HG02840 (cell line): ENCODE data around the gene RUNX1.

Experiments
- ATAC-seq: cut with Tn5 transposase; IDR thresholded peaks from one replicate; pipeline ENCODE4 v1.9.1; 2021; ENCODE audit warnings: mild to moderate bottlenecking, moderate library complexity, moderate number of reproducible peaks; ENCODE audit not compliant: unreplicated experiment, low FRiP score

Gene RUNX1

DNA sequence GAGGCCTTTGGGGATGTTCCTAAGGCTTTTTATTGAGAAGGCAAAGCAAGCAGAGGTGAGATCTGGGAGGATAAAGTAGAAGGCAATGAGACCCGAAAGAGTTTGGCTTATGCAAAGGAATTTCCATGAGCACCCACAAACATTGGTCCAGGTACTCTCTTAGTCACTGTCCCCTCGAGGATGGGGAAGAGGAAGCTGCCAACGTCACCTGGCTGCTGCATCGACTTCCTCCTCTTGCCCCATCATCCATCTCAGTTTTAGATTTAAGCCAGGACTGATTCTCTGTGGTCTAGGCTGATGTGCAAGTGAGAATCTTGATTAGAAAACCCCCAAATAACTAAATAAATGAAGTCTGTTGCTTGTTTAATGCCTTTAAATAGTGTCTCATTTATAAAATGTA is 28.7 kb downstream of the RUNX1 start:
- no peak for ATAC-seq

DNA sequence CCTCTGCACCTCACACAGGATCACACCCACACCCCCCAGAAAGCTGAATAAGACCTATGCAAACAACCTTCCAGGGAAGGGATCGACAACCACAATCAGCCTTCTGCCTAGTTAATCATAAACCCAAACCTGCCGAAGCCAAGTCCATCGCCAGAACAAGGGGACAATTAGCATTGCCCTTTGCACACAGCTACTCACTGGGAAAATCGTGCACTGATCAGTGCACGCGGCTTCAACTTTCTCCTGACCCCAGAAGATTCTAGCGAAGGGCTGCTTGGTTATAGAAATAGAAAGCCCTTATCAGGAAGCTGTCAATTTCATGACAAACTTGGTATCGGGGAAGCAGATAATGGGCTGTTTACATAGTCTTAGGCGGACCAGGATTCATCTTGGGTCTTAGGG is 29.5 kb downstream of the RUNX1 start:
- no peak for ATAC-seq

DNA sequence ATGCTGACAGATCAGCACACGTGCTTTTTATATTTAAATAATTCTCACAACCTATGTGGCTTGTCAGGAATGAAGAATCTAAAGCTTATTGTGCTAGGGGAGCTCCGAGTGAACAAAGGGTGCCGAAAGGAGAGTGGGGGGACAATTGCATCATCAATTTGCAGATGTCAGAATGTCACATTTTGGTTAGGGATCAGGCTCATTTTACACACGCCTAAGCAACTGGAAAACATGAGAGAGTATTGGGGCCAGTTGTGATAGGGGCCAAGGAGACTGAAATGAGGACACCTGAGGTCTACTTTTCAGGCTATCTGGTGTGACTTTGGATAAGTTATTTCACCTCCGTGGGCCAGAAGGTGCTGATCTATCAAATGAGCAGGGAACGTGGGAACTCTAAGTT is 31.8 kb downstream of the RUNX1 start:
- ATAC-seq = no peak

DNA sequence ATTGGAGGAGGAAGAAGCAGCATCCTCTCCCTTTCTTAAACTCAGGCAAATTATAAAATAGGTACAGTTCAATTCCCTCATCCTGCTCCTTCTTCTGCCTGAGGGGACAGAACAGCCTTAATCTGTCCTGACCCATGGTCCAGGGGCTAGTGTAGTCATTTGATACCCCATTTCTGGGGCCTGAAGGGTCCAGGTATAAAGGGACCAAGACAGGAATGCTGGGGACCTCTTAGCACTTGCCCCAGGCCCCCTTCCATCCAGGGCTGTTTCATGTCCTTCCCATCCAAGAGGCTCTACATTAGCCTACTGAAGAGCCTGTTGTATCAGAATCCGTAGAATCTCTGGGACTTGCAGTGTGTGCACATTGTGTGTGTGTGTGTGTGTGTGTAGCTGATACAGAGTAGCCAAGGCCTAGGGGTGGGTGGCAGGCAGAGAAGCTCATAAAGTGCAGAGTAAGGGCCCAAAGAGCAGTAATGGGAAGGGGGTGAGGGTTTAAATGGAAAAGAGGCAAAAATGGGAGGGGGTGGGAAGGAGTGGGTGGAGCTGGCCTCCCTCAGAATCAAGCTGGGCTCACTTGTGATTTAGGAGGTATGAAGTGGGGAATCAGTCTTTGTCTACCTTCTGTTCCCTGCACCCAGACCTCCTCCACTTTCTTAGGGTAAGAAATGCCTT is 32.4 kb downstream of the RUNX1 start:
- ATAC-seq = no peak

DNA sequence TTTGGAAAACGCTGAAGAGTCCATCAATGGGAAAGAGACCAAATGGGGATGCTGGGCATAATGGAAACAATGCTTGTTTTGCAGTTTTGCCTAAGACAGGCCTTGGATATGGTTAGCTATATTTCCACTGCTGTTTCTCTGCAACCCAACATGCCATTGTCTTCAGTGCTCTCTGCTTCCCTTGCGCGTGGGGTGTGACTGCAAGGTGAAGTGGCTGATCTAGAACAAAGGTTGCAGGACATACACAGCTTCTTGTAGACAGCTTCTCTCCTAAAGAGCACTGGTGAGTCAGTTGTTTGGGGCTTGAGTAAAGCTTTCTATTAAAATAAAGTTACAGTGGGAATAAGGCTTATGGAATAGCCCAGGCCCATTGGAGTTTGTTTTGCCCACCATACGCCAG is 33.0 kb downstream of the RUNX1 start:
- ATAC-seq = no peak

DNA sequence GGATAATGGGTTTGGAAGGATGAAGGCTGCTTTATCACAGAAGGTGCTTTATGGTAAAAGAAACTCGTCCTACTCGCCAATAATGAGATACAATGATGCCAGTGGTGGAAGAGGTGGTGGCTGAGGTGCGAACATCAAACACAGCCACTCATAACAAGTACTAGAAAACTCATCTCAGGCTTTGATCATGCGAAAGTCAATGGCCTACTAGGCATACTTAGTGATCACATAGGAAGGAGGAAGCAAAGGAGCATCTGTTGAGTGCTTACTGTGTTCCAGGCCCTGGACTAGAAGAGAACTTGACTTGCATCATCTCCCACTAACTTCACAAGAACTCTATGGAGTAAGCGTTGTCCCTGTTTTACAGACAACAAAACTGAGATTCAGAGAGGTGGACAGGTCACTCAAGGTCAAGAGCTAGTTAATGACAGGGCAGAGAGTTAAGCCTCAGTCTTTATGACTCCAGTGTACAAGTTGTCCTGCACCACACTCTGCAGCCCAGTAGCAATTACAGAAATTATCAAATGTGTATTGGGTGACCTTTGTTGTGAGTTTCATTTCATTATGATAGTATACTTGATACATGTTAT is 33.6 kb downstream of the RUNX1 start:
- ATAC-seq = no peak

DNA sequence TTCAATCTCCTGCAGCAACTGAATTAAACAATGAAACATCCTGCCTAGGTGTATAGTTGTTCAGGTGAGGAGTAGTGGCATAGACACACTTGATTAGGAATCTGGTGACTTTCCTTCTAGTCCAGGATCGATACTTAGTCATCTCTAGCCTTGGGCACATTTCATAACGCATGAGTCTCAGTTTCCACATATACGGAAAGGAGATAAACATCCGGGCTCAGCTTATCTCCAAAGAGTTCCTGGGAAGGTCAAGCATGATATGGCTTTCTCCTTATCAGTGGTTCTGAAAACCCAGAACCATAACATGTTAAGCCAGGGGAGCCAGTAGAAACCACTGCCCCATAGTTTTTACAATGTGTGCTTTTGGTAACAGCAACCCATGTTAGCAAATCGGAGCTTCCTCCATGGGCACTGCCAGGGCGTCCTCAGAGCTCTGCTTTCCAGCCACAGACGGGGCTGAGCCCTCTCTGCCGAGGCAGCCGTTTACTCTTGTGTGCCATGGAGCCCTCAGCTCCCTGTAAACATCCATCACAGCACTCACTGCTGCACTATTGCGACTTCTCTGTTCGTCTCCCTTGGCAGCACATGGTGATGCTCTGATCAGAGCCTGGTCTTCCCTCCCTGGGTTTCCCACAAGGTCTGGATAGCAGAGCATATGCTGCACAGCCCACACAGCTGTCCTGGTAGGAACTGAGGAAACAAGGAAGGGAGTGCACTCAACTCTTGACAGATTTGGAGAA is 34.6 kb downstream of the RUNX1 start:
- no peak for ATAC-seq

DNA sequence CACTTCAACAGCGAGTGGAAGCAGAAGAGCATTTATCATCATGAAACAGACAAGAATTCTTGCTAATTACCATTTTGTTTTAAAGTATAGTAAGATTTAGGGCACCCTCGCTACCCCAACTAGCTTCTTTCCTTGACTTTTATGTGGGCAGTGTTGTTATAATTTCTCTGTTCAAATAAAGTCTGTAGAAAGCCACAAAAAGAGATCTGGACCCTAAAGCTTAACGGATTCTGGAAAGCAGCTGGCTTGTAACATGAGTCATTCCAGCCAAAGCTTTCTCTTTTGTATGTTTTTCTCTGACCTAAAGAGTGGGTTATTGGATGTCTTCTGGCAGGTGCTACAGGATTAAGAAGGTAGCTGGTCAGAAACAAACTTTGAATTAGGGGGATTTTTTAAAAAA is 37.4 kb downstream of the RUNX1 start:
- no peak for ATAC-seq

DNA sequence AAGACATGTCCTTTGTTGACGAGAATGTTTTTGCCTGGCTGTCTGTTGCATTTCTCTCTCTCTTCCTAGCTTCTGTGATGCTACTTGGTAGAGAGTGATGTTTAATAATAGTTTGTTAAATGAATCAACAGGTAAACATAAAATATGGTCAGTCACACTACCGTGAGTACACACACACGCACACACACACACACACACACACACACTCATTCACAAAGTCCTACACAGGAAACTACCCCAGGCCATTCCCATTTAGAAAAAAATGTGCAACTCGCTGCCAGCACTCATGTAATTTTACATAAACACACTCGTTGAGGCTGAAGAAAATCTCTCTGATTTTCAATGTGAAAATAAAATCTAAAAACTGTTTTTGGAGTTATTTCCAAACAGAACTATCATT is 38.7 kb downstream of the RUNX1 start:
- no peak for ATAC-seq

DNA sequence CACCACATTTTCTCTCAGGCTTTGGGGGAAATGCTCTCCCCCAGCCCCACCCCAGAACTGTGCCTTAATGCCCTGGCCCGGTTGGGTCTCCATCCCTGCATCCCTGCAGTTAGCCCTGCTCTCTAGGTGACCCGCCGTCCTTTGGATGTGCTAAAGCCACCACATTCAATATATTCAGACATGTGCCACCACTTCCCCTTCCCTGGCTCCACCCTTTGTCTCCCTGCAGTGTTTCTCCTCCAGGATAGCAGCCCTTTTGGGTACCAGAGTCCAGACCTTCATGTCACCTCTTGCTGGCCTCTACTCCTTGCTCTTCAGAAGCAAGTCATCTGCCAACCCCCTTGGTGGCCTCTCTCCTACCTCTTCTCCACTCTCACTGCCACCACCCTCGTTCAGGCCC is 41.8 kb downstream of the RUNX1 start:
- ATAC-seq = no peak

DNA sequence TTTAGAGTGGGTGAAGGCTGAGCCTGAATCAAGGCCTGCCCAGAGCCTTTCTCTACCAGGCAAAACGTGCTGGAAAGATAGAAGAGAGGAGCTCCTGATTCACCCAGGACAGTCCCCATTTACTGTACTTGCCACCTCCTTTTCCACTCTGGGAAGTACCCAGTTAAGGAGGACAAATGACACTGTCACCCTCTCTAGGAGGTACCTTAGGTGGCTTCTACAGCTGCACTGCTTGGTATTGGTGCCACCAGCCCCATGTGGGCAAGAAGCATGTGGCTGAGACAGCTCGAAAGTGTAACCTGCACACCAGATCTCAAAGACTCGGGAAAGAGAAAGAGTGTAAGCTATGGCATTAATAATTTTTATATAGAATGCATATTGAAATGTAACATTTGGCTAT is 42.3 kb downstream of the RUNX1 start:
- ATAC-seq = no peak

DNA sequence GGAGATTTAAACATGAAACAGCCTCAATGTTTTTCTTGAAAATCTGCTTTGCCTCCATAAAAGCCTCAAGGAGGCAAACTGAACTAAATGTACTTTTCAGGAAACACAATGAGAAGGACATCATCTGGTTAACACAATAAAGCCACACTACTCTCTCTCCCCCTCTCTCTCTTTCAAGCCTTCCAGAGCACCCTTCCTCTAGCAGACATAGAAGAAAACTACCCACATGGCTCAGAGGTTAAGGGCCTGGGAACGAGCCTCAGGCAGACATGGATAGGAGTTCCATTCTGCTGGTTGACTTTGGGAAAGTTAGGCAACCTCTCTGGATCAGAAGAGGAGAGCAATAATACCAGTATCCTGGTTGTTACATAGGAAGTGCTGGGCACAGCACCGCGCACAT is 42.9 kb downstream of the RUNX1 start:
- no peak for ATAC-seq

DNA sequence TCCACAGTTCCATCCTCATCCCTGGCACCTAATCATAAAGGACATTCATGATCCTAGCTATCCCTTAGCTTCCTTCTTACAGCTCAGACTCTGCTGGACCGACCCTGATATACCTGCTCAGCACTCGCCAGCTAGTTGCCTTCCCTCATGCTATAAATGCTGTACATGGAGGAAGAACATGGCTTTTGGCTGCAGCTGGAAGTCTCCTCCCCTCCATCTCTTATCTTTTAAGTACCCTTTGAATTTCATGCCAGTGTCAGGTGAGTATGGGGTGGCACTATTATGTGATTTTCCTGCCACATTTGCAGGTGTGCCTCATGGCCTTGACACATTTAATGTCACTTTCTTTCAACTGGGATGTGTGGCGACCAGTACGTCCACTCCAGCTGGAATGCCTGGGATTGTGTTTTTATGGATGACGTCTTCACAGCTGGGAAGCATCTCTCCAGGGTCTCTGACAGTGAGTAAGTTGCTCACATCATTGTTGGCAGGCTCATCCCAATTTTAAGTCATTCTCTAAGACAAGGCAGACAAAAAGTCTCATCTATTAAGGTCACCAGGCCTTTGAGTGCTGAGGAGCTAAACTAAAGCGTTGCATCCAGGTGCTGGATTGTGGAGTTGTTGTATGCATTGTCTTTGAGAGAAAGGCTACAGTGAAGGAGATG is 43.4 kb downstream of the RUNX1 start:
- no peak for ATAC-seq

DNA sequence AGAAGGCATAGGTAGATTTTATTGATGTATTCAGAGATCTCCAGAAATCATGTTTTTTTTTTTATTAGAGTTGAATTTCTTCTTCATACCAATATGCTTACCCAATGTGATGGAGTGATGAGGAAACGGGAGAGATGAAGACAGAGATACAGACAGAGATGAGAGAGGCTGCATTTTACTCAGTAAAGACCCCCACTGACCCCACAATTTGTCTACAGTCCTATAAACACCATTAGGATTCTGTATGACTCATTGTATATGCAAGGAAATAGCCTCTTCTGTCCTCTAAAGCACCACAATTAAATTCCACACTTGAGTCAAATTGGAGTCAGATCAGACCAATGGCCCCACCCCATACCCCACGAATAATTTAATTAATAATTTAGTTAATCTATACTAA is 44.0 kb downstream of the RUNX1 start:
- no peak for ATAC-seq

DNA sequence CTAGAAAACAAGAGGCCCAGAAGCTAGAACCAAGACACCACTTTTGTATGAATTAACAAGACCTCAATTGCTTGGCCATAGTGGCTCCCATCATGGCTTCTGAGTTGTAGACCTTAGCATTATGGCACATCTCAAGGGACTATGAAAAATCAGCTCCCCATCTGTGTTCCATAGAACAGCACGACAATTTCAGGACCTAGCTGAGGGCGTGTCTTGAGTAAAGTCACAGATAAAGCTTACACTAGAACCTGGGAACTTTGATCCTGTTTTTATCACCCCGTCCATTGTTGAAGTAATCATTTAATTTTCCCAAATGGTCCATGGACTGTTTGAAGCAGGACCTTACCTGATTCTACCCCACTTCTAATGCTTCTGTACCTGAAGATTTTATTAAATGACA is 44.8 kb downstream of the RUNX1 start:
- no peak for ATAC-seq

DNA sequence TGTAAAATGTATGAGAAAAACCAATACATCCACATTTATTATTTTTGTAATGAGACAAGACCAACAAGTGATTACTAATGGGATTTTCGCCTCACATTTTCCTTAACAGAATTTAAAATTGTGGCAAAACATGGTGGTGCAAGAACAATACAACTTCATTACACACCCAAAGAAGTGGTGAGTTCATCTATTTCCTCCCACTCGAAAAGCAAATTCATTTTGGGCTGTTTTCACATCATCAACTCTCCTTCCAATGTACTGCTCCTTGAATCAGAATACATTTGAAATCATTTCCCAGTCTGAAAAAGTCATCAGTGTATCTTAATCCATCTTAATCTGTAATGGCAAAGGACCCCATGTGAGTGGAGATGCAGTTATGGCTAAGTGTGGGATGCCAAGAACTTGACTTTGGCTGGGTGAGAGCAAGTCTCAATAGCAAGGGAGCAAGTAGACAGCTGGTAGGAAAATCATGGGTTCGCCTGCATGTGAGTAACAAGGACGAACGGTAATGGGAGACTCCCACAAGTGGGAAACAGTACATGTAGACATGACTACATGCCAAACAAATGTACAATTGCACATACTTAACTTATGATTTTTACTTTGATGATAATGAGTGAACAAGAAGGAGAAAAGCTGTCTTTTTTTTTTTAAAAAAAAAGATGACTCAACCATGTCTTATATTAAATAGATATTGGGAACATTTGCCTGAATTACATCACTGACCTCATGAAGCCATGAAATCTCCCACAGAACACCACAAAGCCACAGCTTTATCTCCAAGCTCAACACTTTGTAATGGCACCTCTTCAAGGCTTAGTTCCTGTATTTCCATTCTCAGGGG is 46.0 kb downstream of the RUNX1 start:
- no peak for ATAC-seq

DNA sequence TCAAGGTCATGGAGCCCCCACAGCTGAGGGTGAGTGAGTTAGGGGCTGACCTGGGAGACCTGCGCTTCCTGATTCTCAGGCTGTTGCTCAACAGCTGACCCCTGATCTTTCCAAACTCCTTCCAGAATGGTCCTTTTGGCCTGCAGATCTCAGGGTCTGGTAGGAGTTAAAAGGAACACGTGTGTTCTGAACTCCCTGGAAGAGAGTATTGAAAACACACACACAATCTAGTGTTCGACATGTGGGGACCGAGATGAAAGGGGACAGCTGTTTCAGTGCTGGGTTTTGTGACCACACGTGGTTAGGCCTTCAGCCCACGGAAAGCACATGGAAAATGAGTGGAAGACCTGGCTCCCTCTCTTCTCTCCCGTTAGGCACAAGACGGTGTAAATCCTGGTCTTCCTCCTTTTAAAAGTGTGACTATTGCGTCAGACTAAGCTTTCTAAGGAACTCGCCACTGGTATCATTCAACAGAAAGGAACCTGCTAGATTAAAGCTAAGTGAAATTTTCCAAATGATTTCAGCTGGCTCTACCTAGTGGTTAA is 49.6 kb downstream of the RUNX1 start:
- no peak for ATAC-seq

DNA sequence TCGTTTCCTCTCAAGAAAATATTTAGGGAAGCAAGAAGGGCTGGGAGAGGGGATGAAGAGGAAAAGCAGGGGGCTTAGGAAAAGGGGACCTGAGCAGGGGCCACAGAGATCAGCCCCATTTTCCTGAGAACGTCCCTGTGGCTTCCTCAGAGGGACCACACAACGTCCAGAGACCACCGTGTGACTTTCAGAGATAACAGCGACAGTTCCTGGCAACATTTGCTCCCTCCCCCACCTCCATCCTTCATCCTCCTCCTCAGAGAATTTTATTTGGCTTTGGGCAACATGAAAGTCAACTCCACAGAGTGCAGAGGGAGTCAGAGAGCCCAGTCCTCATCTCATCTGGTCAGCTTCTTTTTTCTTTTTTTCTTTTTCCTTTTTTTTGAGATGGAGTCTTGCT is 50.9 kb downstream of the RUNX1 start:
- ATAC-seq = no peak

DNA sequence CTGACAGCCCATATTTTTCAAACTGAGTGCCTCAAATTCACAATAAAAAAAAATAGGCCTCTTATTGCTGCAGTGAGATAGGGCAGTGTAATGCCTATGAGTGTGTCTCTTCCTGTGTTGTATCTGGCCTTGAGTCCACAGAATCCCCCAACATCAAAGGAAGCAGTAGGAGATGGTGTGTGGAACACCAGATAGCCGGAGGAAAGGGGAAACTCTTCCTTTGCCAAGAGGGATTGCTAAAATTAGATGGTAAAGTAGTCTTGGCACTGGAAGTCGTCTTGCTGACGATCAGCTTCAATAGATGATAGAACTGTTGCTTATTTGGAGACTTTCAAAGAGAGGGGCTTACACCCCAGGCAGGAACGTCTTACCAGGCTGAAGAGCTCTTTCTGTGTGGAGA is 51.8 kb downstream of the RUNX1 start:
- ATAC-seq = no peak
